Keratinocyte (primary cell): Measurements from ENCODE around the gene RHEX. TPM values are rescaled to one million over a fixed set of nuclear protein-coding genes. Genes with fewer than 3 reads are reported as not detected.

ENCODE experiments used
- DNase-seq: peaks from one replicate; pipeline ENCODE4 v3.0.0-alpha.2; 2011; ENCODE audit warnings: low read depth, missing footprints, low spot score
- FAIRE-seq: peaks from 2 replicates; lab custom pipeline; 2011; peaks lifted over from hg19 to GRCh38; lab: Jason Lieb, UNC
- H2AFZ ChIP-seq: 2 replicates; pipeline ENCODE4 v1.6.0; 2012; ENCODE audit warnings: low read length, control low read depth, inconsistent platforms; ENCODE audit not compliant: control insufficient read depth
- H3K27ac ChIP-seq: 2 replicates; pipeline ENCODE4 v1.5.1; 2011; ENCODE audit warnings: low read length; ENCODE audit not compliant: control insufficient read depth, insufficient read depth
- H3K27me3 ChIP-seq: 3 replicates; pipeline ENCODE4 v1.6.0; 2011; ENCODE audit warnings: low read length; ENCODE audit not compliant: control insufficient read depth, insufficient read depth; ENCODE audit errors: extremely low read depth
- H3K36me3 ChIP-seq, 2 experiments: 2 replicates in 1 of 2; 3 replicates in 1 of 2; pipeline ENCODE4 v1.5.1; 2011; ENCODE audit warnings: low read length in 2 of 2, mild to moderate bottlenecking in 1 of 2; ENCODE audit not compliant: control insufficient read depth in 2 of 2, insufficient read depth in 2 of 2; ENCODE audit errors: extremely low read depth in 1 of 2
- H3K4me1 ChIP-seq: 3 replicates; pipeline ENCODE4 v1.5.1; 2011; ENCODE audit warnings: low read length; ENCODE audit not compliant: control insufficient read depth, insufficient read depth; ENCODE audit errors: extremely low read depth
- H3K4me2 ChIP-seq: 3 replicates; pipeline ENCODE4 v1.6.0; 2011; ENCODE audit warnings: low read depth, low read length; ENCODE audit not compliant: control insufficient read depth, insufficient read depth; ENCODE audit errors: extremely low read depth
- H3K4me3 ChIP-seq, 3 experiments: fragments of 200-600 bp in 1 of 3; sonication (generic) in 1 of 3; 2 replicates in 2 of 3; 3 replicates in 1 of 3; pipeline ENCODE4 v1.5.1; 2011 to 2016; ENCODE audit warnings: low read length in 3 of 3, mild to moderate bottlenecking in 3 of 3, control low read depth in 2 of 3, inconsistent platforms in 1 of 3, low read depth in 1 of 3, mixed read lengths in 1 of 3, mixed run types in 1 of 3, moderate library complexity in 1 of 3; ENCODE audit not compliant: control insufficient read depth in 2 of 3, insufficient read depth in 2 of 3; ENCODE audit errors: extremely low read depth in 1 of 3
- H3K79me2 ChIP-seq: 2 replicates; pipeline ENCODE4 v1.6.0; 2012; ENCODE audit warnings: low read length; ENCODE audit not compliant: control insufficient read depth, insufficient read depth
- H3K9ac ChIP-seq: 3 replicates; pipeline ENCODE4 v1.6.0; 2011; ENCODE audit warnings: low read length; ENCODE audit not compliant: control insufficient read depth, insufficient read depth; ENCODE audit errors: extremely low read depth
- H3K9me1 ChIP-seq: 3 replicates; pipeline ENCODE4 v1.6.0; 2011; ENCODE audit warnings: low read length; ENCODE audit not compliant: control insufficient read depth, insufficient read depth; ENCODE audit errors: extremely low read depth
- H3K9me3 ChIP-seq: 2 replicates; pipeline ENCODE4 v1.5.1; 2012; ENCODE audit warnings: low read depth, low read length; ENCODE audit not compliant: control insufficient read depth
- H4K20me1 ChIP-seq: 3 replicates; pipeline ENCODE4 v1.6.0; 2011; ENCODE audit warnings: low read length; ENCODE audit not compliant: control insufficient read depth, insufficient read depth; ENCODE audit errors: extremely low read depth
- EZH2 ChIP-seq: IDR thresholded peaks from one replicate; pipeline ENCODE4 v1.6.1; 2012; ENCODE audit warnings: inconsistent platforms, mild to moderate bottlenecking, low read length, moderate library complexity
- dilution Hi-C: fragments of 300-500 bp; cut with MboI; formaldehyde crosslinking; loops from one replicate; pipeline ENCODE4 v1.7.0; 2020; ENCODE audit warnings: low sequenced_read_pairs; ENCODE audit not compliant: extremely low pct_ligation_motif_present
- polyA plus RNA-seq, 5 experiments: library from polyadenylated mRNA; depleted of rRNA in 3 of 5; stranded (reverse) in 3 of 5; stranded (forward) in 1 of 5; unstranded in 1 of 5; fragments of >200 nt; gene quantifications; 1 replicate in 1 of 5; 2 replicates in 3 of 5; 3 replicates in 1 of 5; pipeline versions ENCODE4 v1.2.1 to v1.2.3, GENCODE V29; 2011 to 2012; ENCODE audit warnings: missing spikeins in 2 of 5, low read depth in 1 of 5, low replicate concordance in 1 of 5
- TF ChIP-seq, protein P1 (sequence below), 3 experiments: IDR thresholded peaks in 1 of 3; conservative IDR thresholded peaks in 1 of 3; optimal IDR thresholded peaks in 1 of 3; 2 replicates in 2 of 3; 3 replicates in 1 of 3; pipeline versions ENCODE3 to v1.5.1; 2011; ENCODE audit warnings: low read length in 3 of 3, mild to moderate bottlenecking in 3 of 3, moderate library complexity in 2 of 3, control low read depth in 1 of 3, inconsistent platforms in 1 of 3; ENCODE audit not compliant: insufficient read depth in 2 of 3; ENCODE audit errors: extremely low read depth in 1 of 3

Gene RHEX
- polyA plus RNA-seq, 1 donor (not counting 4 experiments of a cell fraction or from before 2014, with no cell fraction given) = not detected

DNA sequence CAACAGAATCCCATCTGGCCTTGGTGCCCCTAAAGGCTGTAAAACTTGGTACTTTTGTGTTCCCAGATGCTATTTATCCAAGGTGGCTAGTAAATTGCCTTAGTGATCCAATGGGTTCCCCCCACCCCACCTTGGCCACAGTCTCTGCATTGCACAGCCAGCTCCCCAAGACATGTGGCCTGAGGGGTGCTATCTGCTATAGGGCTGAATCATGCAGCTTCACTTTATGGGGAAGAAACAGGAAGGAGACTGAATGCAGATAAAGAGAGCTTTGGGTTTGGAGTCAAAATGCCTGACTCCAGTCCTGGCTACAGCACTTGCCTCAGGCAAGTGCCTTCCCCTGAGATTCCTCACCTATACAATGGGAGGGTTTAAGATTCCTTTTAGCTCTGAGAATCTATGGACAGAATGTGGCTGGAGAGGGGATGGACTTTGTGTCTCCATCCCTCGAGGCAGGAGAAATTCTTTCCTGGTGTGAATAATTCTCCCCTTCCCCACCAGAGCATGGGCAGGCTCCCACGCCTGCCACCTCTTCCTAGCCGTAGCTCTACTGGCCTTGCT, 6.5 kb downstream of the RHEX start:
- no peaks in the 10 kb centered on the region for H3K79me2 ChIP-seq
- no peak overlapping the region for H2AFZ ChIP-seq
- no peak for FAIRE-seq
- no peaks in the 10 kb centered on the region for H4K20me1 ChIP-seq
- no peak overlapping the region for H3K27ac ChIP-seq
- dilution Hi-C loops = no loop called here
- H3K9me3 ChIP-seq = no peaks in the 10 kb centered on the region
- no peak overlapping the region for H3K4me2 ChIP-seq
- no peak for DNase-seq
- no peaks in the 10 kb centered on the region for H3K27me3 ChIP-seq
- no peaks in the 10 kb centered on the region for H3K4me1 ChIP-seq
- no peaks in the 10 kb centered on the region for H3K9me1 ChIP-seq
- no peak overlapping the region for H3K9ac ChIP-seq
- no peaks in the 10 kb centered on the region for H3K36me3 ChIP-seq
- H3K4me3 ChIP-seq = no peak overlapping the region
- TF ChIP-seq EZH2 = no peak
- TF ChIP-seq, protein P1, sequence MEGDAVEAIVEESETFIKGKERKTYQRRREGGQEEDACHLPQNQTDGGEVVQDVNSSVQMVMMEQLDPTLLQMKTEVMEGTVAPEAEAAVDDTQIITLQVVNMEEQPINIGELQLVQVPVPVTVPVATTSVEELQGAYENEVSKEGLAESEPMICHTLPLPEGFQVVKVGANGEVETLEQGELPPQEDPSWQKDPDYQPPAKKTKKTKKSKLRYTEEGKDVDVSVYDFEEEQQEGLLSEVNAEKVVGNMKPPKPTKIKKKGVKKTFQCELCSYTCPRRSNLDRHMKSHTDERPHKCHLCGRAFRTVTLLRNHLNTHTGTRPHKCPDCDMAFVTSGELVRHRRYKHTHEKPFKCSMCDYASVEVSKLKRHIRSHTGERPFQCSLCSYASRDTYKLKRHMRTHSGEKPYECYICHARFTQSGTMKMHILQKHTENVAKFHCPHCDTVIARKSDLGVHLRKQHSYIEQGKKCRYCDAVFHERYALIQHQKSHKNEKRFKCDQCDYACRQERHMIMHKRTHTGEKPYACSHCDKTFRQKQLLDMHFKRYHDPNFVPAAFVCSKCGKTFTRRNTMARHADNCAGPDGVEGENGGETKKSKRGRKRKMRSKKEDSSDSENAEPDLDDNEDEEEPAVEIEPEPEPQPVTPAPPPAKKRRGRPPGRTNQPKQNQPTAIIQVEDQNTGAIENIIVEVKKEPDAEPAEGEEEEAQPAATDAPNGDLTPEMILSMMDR (optimal IDR thresholded peaks at IDR 0.05 in 1 of 3, IDR thresholded peaks at IDR 0.05 in 1 of 3, conservative IDR thresholded peaks at IDR 0.05 in 1 of 3; ENCODE audit: extremely low read depth in 1 of 3, insufficient read depth in 2 of 3, low read length in 3 of 3) = no peak

DNA sequence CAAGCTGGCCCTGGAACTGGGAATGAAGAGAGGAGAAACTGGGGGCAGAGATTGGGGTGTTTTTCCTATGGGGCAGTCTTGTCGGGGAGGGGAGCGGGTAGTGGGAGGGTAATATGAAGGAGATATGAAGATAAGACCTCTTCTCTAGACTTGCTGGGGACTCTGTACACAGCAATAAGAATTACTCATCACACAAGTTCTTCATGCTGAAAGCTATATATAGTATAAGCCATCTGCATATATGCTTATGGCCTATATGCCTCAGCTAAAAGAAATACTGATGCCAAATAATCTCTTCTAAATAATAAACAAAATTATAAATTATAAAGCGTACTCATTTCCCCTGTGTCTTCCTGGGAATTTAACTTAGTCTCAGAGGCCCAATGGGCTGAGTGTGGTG, 7.9 kb downstream of the RHEX start:
- H3K27me3 ChIP-seq = no peaks in the 10 kb centered on the region
- H3K27ac ChIP-seq = no peak overlapping the region

More for the DNA sequence above, 7.9 kb downstream of the RHEX start:
- no peak overlapping the region for H3K9ac ChIP-seq
- H3K9me1 ChIP-seq = no peaks in the 10 kb centered on the region
- no peaks in the 10 kb centered on the region for H3K36me3 ChIP-seq
- H4K20me1 ChIP-seq = no peaks in the 10 kb centered on the region
- H3K4me1 ChIP-seq = no peaks in the 10 kb centered on the region
- dilution Hi-C loops = no loop called here
- no peak overlapping the region for H2AFZ ChIP-seq
- no peaks in the 10 kb centered on the region for H3K9me3 ChIP-seq
- no peak for DNase-seq
- H3K79me2 ChIP-seq = no peaks in the 10 kb centered on the region
- H3K4me3 ChIP-seq = no peak overlapping the region
- FAIRE-seq = no peak
- TF ChIP-seq EZH2 = no peak
- TF ChIP-seq, protein P1 (optimal IDR thresholded peaks at IDR 0.05 in 1 of 3, IDR thresholded peaks at IDR 0.05 in 1 of 3, conservative IDR thresholded peaks at IDR 0.05 in 1 of 3; ENCODE audit: extremely low read depth in 1 of 3, insufficient read depth in 2 of 3, low read length in 3 of 3) = no peak
- no peak overlapping the region for H3K4me2 ChIP-seq
